GM19463 (cell line): Measurements from ENCODE around the gene MTF2.

ENCODE experiments used
- ATAC-seq: cut with Tn5 transposase; IDR thresholded peaks from one replicate; pipeline ENCODE4 v1.9.1; 2021; ENCODE audit warnings: mild to moderate bottlenecking, moderate library complexity; ENCODE audit not compliant: unreplicated experiment

The MTF2 gene

DNA sequence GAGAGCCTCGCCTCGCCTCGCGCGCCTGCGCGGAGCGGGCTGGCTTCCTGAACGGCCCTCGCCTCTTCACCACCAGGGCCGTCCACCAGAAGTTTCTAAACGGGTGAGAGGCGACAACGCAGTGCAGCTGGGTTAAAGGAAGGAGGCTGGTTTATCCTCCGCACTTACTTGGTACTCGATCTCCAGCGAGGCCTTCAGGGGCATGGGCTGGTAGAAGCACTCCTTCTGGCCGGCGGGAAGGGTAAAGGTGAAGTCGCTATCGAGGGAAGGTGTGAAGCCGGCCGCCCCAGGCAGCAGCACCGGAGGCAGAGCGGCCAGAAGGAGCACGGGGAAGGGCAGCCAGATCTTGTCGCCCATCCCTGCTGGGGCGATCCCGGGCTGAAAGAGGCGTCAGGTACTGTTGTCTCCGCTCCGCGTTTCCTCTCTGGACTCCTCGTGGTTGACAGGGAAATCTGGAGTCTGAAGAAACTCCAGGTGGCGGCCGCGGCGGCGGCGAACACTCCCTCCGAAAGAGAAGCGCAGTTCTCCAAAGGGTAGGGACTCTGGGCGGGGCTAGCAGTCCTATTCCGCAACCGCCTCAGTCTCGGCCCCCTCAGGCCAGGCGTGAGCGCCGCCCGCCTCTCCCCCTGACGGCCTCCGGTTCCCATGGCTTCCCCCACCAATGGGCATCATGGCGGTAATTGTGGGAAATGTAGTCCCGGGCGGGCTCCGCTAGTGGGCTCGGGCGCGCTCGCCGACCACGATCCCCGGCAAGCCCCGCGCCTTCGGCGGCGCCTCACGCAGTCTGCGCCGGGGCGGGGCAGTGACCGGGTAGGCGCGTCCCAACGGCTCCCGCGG is 101.0 kb downstream of the MTF2 start, which contains the start of gene TMED5:
Gene TMED5 (minus strand): TSS at position 528 of the 837 bp plus-strand sequence. CDS start 171 bp downstream, at position 357.
- peak; percentile 86 for ATAC-seq

- ATAC-seq, result peak; percentile 1
Observed at GRCh38 chr1:93180723-93181613, 101.9 kb downstream of the MTF2 start, which contains the start of gene CCDC18. CCDC18 (plus strand) TSS chr1:93180724; CDS start chr1:93183362, 2,638 bp downstream.

GRCh38 chr1:93186667-93187066 is 107.6 kb downstream of the MTF2 start:
- ATAC-seq, result no peak
